ENCODE measurements around the gene HSPD1. TPM values are rescaled to one million over a fixed set of nuclear protein-coding genes. Genes with fewer than 3 reads are reported as not detected.

The HSPD1 gene
- total and polyA plus RNA-seq, 7 donors, result 98.9 to 313 (median 121) TPM

- H3K36me3 ChIP-seq, result no peaks in the 10 kb centered on the region
- H3K4me3 ChIP-seq, result no peak overlapping the region
- H3K27me3 ChIP-seq, result no peaks in the 10 kb centered on the region
- H3K9me3 ChIP-seq, result no peaks in the 10 kb centered on the region
- no peak overlapping the region for H3K27ac ChIP-seq
- TF ChIP-seq POLR2A (IDR thresholded peaks at IDR 0.05), result no peak
- TF ChIP-seq EP300 (IDR thresholded peaks at IDR 0.05), result no peak
- TF ChIP-seq POLR2AphosphoS5 (IDR thresholded peaks at IDR 0.05), result no peak
- no peak for TF ChIP-seq CTCF (IDR thresholded peaks at IDR 0.05)
- intact Hi-C loops (cut with DNase I), result no loop called here
- H3K4me1 ChIP-seq, result no peaks in the 10 kb centered on the region
- no peak for DNase-seq
Measured at GRCh38 chr2:197446844-197447243, 52.8 kb downstream of the HSPD1 start.

GRCh38 chr2:197445746-197446145, 53.9 kb downstream of the HSPD1 start:
- Histone ChIP-seq H3K4me3 (no peak overlapping the region), H3K36me3 (no peaks in the 10 kb centered on the region), H3K4me1 (no peaks in the 10 kb centered on the region), H3K27me3 (no peaks in the 10 kb centered on the region), H3K27ac (no peak overlapping the region), H3K9me3 (no peaks in the 10 kb centered on the region)
- intact Hi-C loops (cut with DNase I), result no loop called here
- no peak for DNase-seq
- TF ChIP-seq CTCF (IDR thresholded peaks at IDR 0.05), result no peak
- no peak for TF ChIP-seq POLR2A (IDR thresholded peaks at IDR 0.05)
- no peak for TF ChIP-seq POLR2AphosphoS5 (IDR thresholded peaks at IDR 0.05)
- TF ChIP-seq EP300 (IDR thresholded peaks at IDR 0.05), result no peak
- WGBS, 2 donors, result 83 to 88% methylated on average over 1 of the region's 1 CpG

GRCh38 chr2:197442857-197443256, 56.8 kb downstream of the HSPD1 start:
- peak overlapping the region in 1 of 4 donors; percentile 32 for H3K27ac ChIP-seq
- no peaks in the 10 kb centered on the region for H3K27me3 ChIP-seq
- no peaks in the 10 kb centered on the region for H3K9me3 ChIP-seq
- H3K4me3 ChIP-seq, result no peak overlapping the region
- no peak for TF ChIP-seq EP300 (IDR thresholded peaks at IDR 0.05)
- TF ChIP-seq POLR2A (IDR thresholded peaks at IDR 0.05), result no peak
- no peak for TF ChIP-seq POLR2AphosphoS5 (IDR thresholded peaks at IDR 0.05)
- no peak for TF ChIP-seq CTCF (IDR thresholded peaks at IDR 0.05)
- no peaks in the 10 kb centered on the region for H3K4me1 ChIP-seq
- WGBS, 2 donors, result 68 to 88% methylated on average over 5 of the region's 5 CpGs
- DNase-seq, result no peak
- no peaks in the 10 kb centered on the region for H3K36me3 ChIP-seq
- intact Hi-C loops (cut with DNase I), result no loop called here

- TF ChIP-seq CTCF (IDR thresholded peaks at IDR 0.05), result no peak
- TF ChIP-seq POLR2A (IDR thresholded peaks at IDR 0.05), result no peak
- TF ChIP-seq POLR2AphosphoS5 (IDR thresholded peaks at IDR 0.05), result no peak
- TF ChIP-seq EP300 (IDR thresholded peaks at IDR 0.05), result no peak
- Histone ChIP-seq H3K9me3 (no peaks in the 10 kb centered on the region), H3K36me3 (no peaks in the 10 kb centered on the region), H3K27ac (no peak overlapping the region), H3K4me1 (peaks cover 0 to 26% (median 23%) of the 10 kb centered on the region in 4 donors), H3K27me3 (no peaks in the 10 kb centered on the region), H3K4me3 (no peak overlapping the region)
- 97% methylated on average over 2 of the region's 2 CpGs for WGBS, 2 donors
- DNase-seq, result no peak
- intact Hi-C loops (cut with DNase I), result loop anchor here (5.0 kb wide), 1 partner anchor 60 kb away; the partner anchor contains the start of gene HSPD1
Measured at GRCh38 chr2:197437380-197437779, 62.3 kb downstream of the HSPD1 start.

Small RNAs within 50 kb of the gene (small RNA-seq; reads per million reads assigned to genes)
- gene AC020550.1, result 0 reads per million in 3 donors
- 0 reads per million in 3 donors for gene RNU6-1029P

Other genes with a start within 250 kb of the HSPD1 start
- gene ANKRD44, start 189.1 kb downstream of the HSPD1 start, total RNA-seq, result 10 to 100 TPM; 34.2 to 41.1 (median 37.6) TPM
- gene ANKRD44, start 189.1 kb downstream of the HSPD1 start, polyA plus RNA-seq, result 10 to 100 TPM in 1 of 3 donors, 1 to 10 TPM in 2; 1.2 to 21.3 (median 1.8) TPM
- gene SF3B1, start 64.8 kb downstream of the HSPD1 start, total RNA-seq, result 100 to 1,000 TPM; 258 to 475 (median 332) TPM
- gene SF3B1, start 64.8 kb downstream of the HSPD1 start, polyA plus RNA-seq, result 100 to 1,000 TPM in 1 of 3 donors, 10 to 100 TPM in 2; 61.5 to 122 (median 62.5) TPM
- gene COQ10B, start 46.3 kb downstream of the HSPD1 start, total RNA-seq, result 10 to 100 TPM; 16.3 to 39.0 (median 33.0) TPM
- 10 to 100 TPM; 15.1 to 77.9 (median 39.0) TPM for gene COQ10B, start 46.3 kb downstream of the HSPD1 start, polyA plus RNA-seq
- gene HSPE1, start 539 bp upstream of the HSPD1 start, total RNA-seq, result 100 to 1,000 TPM in 2 of 4 donors, 10 to 100 TPM in 2; 47.8 to 136 (median 106) TPM
- gene HSPE1, start 539 bp upstream of the HSPD1 start, polyA plus RNA-seq, result 100 to 1,000 TPM; 194 to 267 (median 217) TPM
- gene MOB4, start 16.2 kb upstream of the HSPD1 start, total RNA-seq, result 10 to 100 TPM; 29.1 to 50.5 (median 38.7) TPM
- gene MOB4, start 16.2 kb upstream of the HSPD1 start, polyA plus RNA-seq, result 10 to 100 TPM; 22.2 to 49.9 (median 40.9) TPM
- gene RFTN2, start 175.7 kb upstream of the HSPD1 start, total RNA-seq, result 1 to 10 TPM; 5.4 to 10.0 (median 8.5) TPM
- gene RFTN2, start 175.7 kb upstream of the HSPD1 start, polyA plus RNA-seq, result 1 to 10 TPM in 2 of 3 donors, under 1 TPM in 1; 0.92 to 3.6 (median 1.3) TPM
- gene MARS2, start 205.5 kb upstream of the HSPD1 start, total RNA-seq, result 1 to 10 TPM; 3.1 to 6.6 (median 4.5) TPM
- 1 to 10 TPM; 3.0 to 8.3 (median 5.3) TPM for gene MARS2, start 205.5 kb upstream of the HSPD1 start, polyA plus RNA-seq